ENCODE data around the gene BCL7A.
"Not testable (repeated sequence)": the region's sequence is repeated elsewhere in the genome, so short reads cannot be mapped to it uniquely, and the experiment has no call there.

BCL7A gene

GRCh38 chr12:122028165-122028904 is 6.7 kb downstream of the BCL7A start:
- no peak for DNase-seq (ENCODE audit: low read depth)

GRCh38 chr12:122028905-122029560 is 7.3 kb downstream of the BCL7A start:
- DNase-seq (ENCODE audit: low read depth), result no peak

GRCh38 chr12:122029620-122030423 is 8.1 kb downstream of the BCL7A start:
- no peak for DNase-seq (ENCODE audit: low read depth)

GRCh38 chr12:122030424-122031035 is 8.8 kb downstream of the BCL7A start:
- no peak for DNase-seq (ENCODE audit: low read depth)

GRCh38 chr12:122031342-122032216 is 9.9 kb downstream of the BCL7A start:
- no peak for DNase-seq (ENCODE audit: low read depth)

- DNase-seq (ENCODE audit: low read depth), result no peak
These were observed 10.9 kb downstream of the BCL7A start for GRCh38 chr12:122032580-122032979.

GRCh38 chr12:122035292-122035691 is 13.6 kb downstream of the BCL7A start:
- no peak for DNase-seq (ENCODE audit: low read depth)

GRCh38 chr12:122036153-122036552 is 14.5 kb downstream of the BCL7A start:
- no peak for DNase-seq (ENCODE audit: low read depth)

- DNase-seq (ENCODE audit: low read depth), result no peak
These were observed 19.1 kb downstream of the BCL7A start for GRCh38 chr12:122040579-122041386.

- DNase-seq (ENCODE audit: low read depth), result not testable (repeated sequence)
These were observed 19.8 kb downstream of the BCL7A start for GRCh38 chr12:122041458-122041857.

GRCh38 chr12:122042910-122043309 is 21.2 kb downstream of the BCL7A start:
- DNase-seq (ENCODE audit: low read depth), result no peak

- no peak for DNase-seq (ENCODE audit: low read depth)
These were observed 21.8 kb downstream of the BCL7A start for GRCh38 chr12:122043476-122043875.

GRCh38 chr12:122045262-122045661 is 23.6 kb downstream of the BCL7A start:
- no peak for DNase-seq (ENCODE audit: low read depth)

GRCh38 chr12:122046145-122046544 is 24.5 kb downstream of the BCL7A start:
- no peak for DNase-seq (ENCODE audit: low read depth)

GRCh38 chr12:122048151-122048550 is 26.5 kb downstream of the BCL7A start:
- DNase-seq (ENCODE audit: low read depth), result no peak

- DNase-seq (ENCODE audit: low read depth), result no peak
These were observed 28.1 kb downstream of the BCL7A start for GRCh38 chr12:122049827-122050226.

- DNase-seq (ENCODE audit: low read depth), result no peak
These were observed 29.0 kb downstream of the BCL7A start for GRCh38 chr12:122050706-122051105.

- no peak for DNase-seq (ENCODE audit: low read depth)
These were observed 29.7 kb downstream of the BCL7A start for GRCh38 chr12:122051231-122051876.

- no peak for DNase-seq (ENCODE audit: low read depth)
These were observed 30.6 kb downstream of the BCL7A start for GRCh38 chr12:122052285-122052684.
